Endodermal cell (in vitro differentiated cells): ENCODE results near the gene SPHK1. TPM values are rescaled to one million over a fixed set of nuclear protein-coding genes. Genes with fewer than 3 reads are reported as not detected.

Experiments
- DNase-seq: peaks from one replicate; pipeline ENCODE4 v3.0.0-alpha.2; 2017
- H3K27ac ChIP-seq: 2 replicates; pipeline ENCODE4 v1.5.1; 2013; ENCODE audit warnings: mild to moderate bottlenecking, low read depth, low read length, moderate library complexity
- H3K27me3 ChIP-seq: 2 replicates; pipeline ENCODE4 v1.6.1; 2013; ENCODE audit warnings: mild to moderate bottlenecking, low read length, moderate library complexity; ENCODE audit not compliant: insufficient read depth, control insufficient read depth, poor library complexity, severe bottlenecking
- H3K36me3 ChIP-seq: 2 replicates; pipeline ENCODE4 v1.7.0; 2013; ENCODE audit warnings: mild to moderate bottlenecking, low read length, moderate library complexity; ENCODE audit not compliant: control insufficient read depth, insufficient read depth
- H3K4me1 ChIP-seq: one replicate; pipeline ENCODE4 v1.7.0; 2013; ENCODE audit warnings: low read length; ENCODE audit not compliant: control insufficient read depth, insufficient read depth
- H3K4me3 ChIP-seq: 2 replicates; pipeline ENCODE4 v1.5.1; 2013; ENCODE audit warnings: mild to moderate bottlenecking, low read length, moderate library complexity
- H3K9ac ChIP-seq: 2 replicates; pipeline ENCODE4 v1.6.1; 2013; ENCODE audit warnings: mild to moderate bottlenecking, low read length, moderate library complexity; ENCODE audit not compliant: poor library complexity, severe bottlenecking; ENCODE audit errors: extremely low read depth
- H3K9me3 ChIP-seq: 2 replicates; pipeline ENCODE4 v1.6.1; 2013; ENCODE audit warnings: mild to moderate bottlenecking, low read length, moderate library complexity; ENCODE audit not compliant: control insufficient read depth
- H3K27ac Mint-ChIP-seq: 2 replicates; pipeline ENCODE4 v1.8.0; 2020; ENCODE audit warnings: mixed read lengths
- H3K27me3 Mint-ChIP-seq: 2 replicates; pipeline ENCODE4 v1.8.0; 2021; ENCODE audit warnings: mild to moderate bottlenecking, mixed read lengths; ENCODE audit not compliant: insufficient read depth
- H3K36me3 Mint-ChIP-seq: 2 replicates; pipeline ENCODE4 v1.8.0; 2020; ENCODE audit warnings: low read depth, mixed read lengths
- H3K4me1 Mint-ChIP-seq: 2 replicates; pipeline ENCODE4 v1.8.0; 2020; ENCODE audit warnings: mixed read lengths
- H3K4me3 Mint-ChIP-seq: 2 replicates; pipeline ENCODE4 v1.8.0; 2020; ENCODE audit warnings: mild to moderate bottlenecking, moderate library complexity, mixed read lengths
- H3K9me3 Mint-ChIP-seq: 2 replicates; pipeline ENCODE4 v1.8.0; 2020; ENCODE audit warnings: mild to moderate bottlenecking, mixed read lengths
- CTCF ChIP-seq: fragments of 200-600 bp; sonication (generic); conservative IDR thresholded peaks from 2 replicates; pipeline ENCODE4 v1.5.0; 2021; ENCODE audit warnings: antibody characterized with exemption, mild to moderate bottlenecking
- WGBS, 2 experiments: methylation state at CpG; one replicate each; pipeline versions ENCODE4 v1.1.5 to v1.1.7; 2013; ENCODE audit warnings: missing lambda C conversion rate in 2 of 2, mixed read lengths in 1 of 2; ENCODE audit not compliant: insufficient coverage in 1 of 2, insufficient read length in 1 of 2; 5-methylcytosine and 5-hydroxymethylcytosine counted together
- total RNA-seq, 2 donors: library from RNA; stranded (reverse); fragmentation: NEBNext Ultra II Directional in 1 of 2; extraction: Animal tissue kit (Norgen Biotek cat#: 25700) in 1 of 2; gene quantifications; 2 replicates in 1 of 2; 3 replicates in 1 of 2; pipeline ENCODE4 v1.2.1, GENCODE V29; 2021

Gene SPHK1
- total RNA-seq, 2 donors from 2014 or later, result 1.5 to 1.8 TPM

- no peak overlapping the region for H3K9ac ChIP-seq
- no peak overlapping the region for H3K4me3 Mint-ChIP-seq
- no peak overlapping the region for H3K4me3 ChIP-seq
- no peaks in the 10 kb centered on the region for H3K27me3 ChIP-seq
- H3K27me3 Mint-ChIP-seq, result no peaks in the 10 kb centered on the region
- peaks cover 59% of the 10 kb centered on the region for H3K36me3 ChIP-seq
- TF ChIP-seq CTCF, result no peak
- 93 to 95% methylated on average over 6 to 10 of the region's 10 CpGs for WGBS, 2 experiments
- no peaks in the 10 kb centered on the region for H3K9me3 ChIP-seq
- no peaks in the 10 kb centered on the region for H3K4me1 Mint-ChIP-seq
- no peaks in the 10 kb centered on the region for H3K4me1 ChIP-seq
- peak overlapping the region; percentile 28 for H3K27ac Mint-ChIP-seq
- no peak for DNase-seq
- no peaks in the 10 kb centered on the region for H3K9me3 Mint-ChIP-seq
- H3K36me3 Mint-ChIP-seq, result peaks cover 55% of the 10 kb centered on the region
- no peak overlapping the region for H3K27ac ChIP-seq
These were observed 9.8 kb downstream of the SPHK1 start for GRCh38 chr17:76394166-76394565.

GRCh38 chr17:76395980-76396379, 11.6 kb downstream of the SPHK1 start:
- no peak overlapping the region for H3K27ac ChIP-seq
- H3K36me3 ChIP-seq, result peaks cover 70% of the 10 kb centered on the region
- Mint-ChIP-seq H3K9me3 (no peaks in the 10 kb centered on the region), H3K4me1 (no peaks in the 10 kb centered on the region), H3K27me3 (no peaks in the 10 kb centered on the region), H3K36me3 (peaks cover 63% of the 10 kb centered on the region), H3K4me3 (no peak overlapping the region), H3K27ac (no peak overlapping the region)
- DNase-seq, result no peak
- H3K4me3 ChIP-seq, result no peak overlapping the region
- H3K4me1 ChIP-seq, result no peaks in the 10 kb centered on the region
- H3K9ac ChIP-seq, result no peak overlapping the region
- no peaks in the 10 kb centered on the region for H3K9me3 ChIP-seq
- 93 to 96% methylated on average over 12 to 15 of the region's 15 CpGs for WGBS, 2 experiments
- TF ChIP-seq CTCF, result no peak
- H3K27me3 ChIP-seq, result no peaks in the 10 kb centered on the region

GRCh38 chr17:76397184-76397583, 12.8 kb downstream of the SPHK1 start:
- no peak for DNase-seq
- Mint-ChIP-seq H3K4me3 (no peak overlapping the region), H3K36me3 (peaks cover 66% of the 10 kb centered on the region), H3K27me3 (no peaks in the 10 kb centered on the region), H3K9me3 (no peaks in the 10 kb centered on the region), H3K4me1 (no peaks in the 10 kb centered on the region), H3K27ac (no peak overlapping the region)
- no peaks in the 10 kb centered on the region for H3K4me1 ChIP-seq
- peaks cover 75% of the 10 kb centered on the region for H3K36me3 ChIP-seq
- TF ChIP-seq CTCF, result no peak
- no peak overlapping the region for H3K4me3 ChIP-seq
- WGBS, 2 experiments, result 86 to 93% methylated on average over 4 to 8 of the region's 8 CpGs
- H3K27ac ChIP-seq, result no peak overlapping the region
- no peak overlapping the region for H3K9ac ChIP-seq
- no peaks in the 10 kb centered on the region for H3K9me3 ChIP-seq
- H3K27me3 ChIP-seq, result no peaks in the 10 kb centered on the region
